HG03460 (cell line): ENCODE results near the gene NHSL2.
"Not testable (repeated sequence)": the region's sequence is repeated elsewhere in the genome, so short reads cannot be mapped to it uniquely, and the experiment has no call there.

Experiments
- ATAC-seq: cut with Tn5 transposase; IDR thresholded peaks from one replicate; pipeline ENCODE4 v1.9.1; 2021; ENCODE audit not compliant: unreplicated experiment

NHSL2 gene

GRCh38 chrX:72146527-72146926 is 235.9 kb downstream of the NHSL2 start:
- ATAC-seq, result no peak

GRCh38 chrX:72158773-72159172 is 248.1 kb downstream of the NHSL2 start:
- ATAC-seq, result no peak

- no peak for ATAC-seq
Observed at GRCh38 chrX:72159769-72160168, 249.1 kb downstream of the NHSL2 start.

- no peak for ATAC-seq
Observed at GRCh38 chrX:72165551-72165950, 254.9 kb downstream of the NHSL2 start.

- no peak for ATAC-seq
Observed at GRCh38 chrX:72169008-72169728, 258.5 kb downstream of the NHSL2 start.

GRCh38 chrX:72176289-72176688 is 265.6 kb downstream of the NHSL2 start:
- not testable (repeated sequence) for ATAC-seq

GRCh38 chrX:72176981-72177380 is 266.3 kb downstream of the NHSL2 start:
- ATAC-seq, result no peak

GRCh38 chrX:72180539-72180938 is 269.9 kb downstream of the NHSL2 start:
- ATAC-seq, result no peak

GRCh38 chrX:72181178-72182125 is 270.8 kb downstream of the NHSL2 start, which contains the start of gene PIN4:
Gene PIN4, plus strand, starts transcription at chrX:72181757. Its CDS starts 29 bp downstream, at chrX:72181786.
- peak; percentile 95 for ATAC-seq

GRCh38 chrX:72182924-72183323 is 272.3 kb downstream of the NHSL2 start:
- ATAC-seq, result no peak

GRCh38 chrX:72201836-72202536 is 291.3 kb downstream of the NHSL2 start:
- no peak for ATAC-seq
